Eye (tissue), 1 donor: ENCODE measurements around the gene CDH6.

Source experiments
- DNase-seq: peaks from one replicate; pipeline ENCODE4 v3.0.0-alpha.2; 2015

Gene CDH6

DNA sequence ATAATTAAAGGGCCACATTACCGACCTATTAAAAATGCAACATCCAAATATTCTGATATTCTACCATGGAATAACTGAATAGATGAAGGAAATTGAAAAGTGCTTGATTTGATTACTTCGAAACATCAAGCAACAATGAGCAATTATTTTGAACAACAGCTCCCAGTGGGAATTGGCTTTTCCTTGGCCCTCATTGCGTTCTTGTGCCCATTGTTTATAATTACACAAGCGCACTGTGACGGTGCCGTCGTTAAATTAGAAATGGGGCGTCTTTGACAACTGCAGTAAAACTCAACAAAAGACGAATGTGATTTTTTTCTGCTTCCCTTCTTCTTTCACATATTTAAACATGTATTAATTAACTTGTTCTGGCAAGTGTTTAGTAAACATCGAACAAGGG lies 61.6 kb downstream of the CDH6 start:
- DNase-seq = peak; percentile 64

DNA sequence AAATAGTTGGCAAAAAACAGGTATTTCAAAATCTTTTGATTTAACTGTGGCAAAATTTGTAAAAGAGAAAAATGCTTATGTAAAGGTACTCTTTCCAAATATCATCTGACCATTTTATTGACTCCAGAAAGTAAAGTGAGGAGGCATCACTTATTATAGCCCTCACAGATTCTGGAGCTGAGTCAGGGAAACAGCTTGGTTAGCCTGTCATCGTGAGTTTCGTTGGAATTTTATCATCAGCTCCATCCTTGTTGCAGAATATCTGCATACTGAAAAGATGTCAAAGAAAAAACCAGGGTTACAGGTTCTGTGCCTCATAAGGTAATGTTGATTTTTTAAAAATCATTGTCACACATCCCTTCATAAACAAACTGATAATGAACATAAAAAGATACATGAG lies 74.8 kb downstream of the CDH6 start:
- DNase-seq = no peak

DNA sequence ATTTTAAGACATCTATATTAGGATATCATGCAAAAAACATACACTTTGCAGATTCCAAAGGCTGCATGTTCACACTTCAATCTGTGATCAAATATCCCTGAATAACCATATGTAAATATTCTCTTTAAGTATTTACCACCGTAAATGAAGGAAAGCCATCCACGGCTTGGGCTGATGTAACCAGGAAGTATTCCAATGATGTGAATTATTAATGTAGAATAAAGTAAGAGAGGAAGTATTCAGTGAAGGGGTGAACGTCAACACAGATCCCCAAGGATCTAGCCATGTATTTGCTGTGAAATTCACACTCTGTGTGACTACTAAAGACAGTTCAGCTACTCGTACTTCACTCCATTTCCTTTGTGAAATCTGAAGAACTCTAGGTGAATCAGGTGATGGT lies 75.2 kb downstream of the CDH6 start:
- DNase-seq = peak; percentile 45

DNA sequence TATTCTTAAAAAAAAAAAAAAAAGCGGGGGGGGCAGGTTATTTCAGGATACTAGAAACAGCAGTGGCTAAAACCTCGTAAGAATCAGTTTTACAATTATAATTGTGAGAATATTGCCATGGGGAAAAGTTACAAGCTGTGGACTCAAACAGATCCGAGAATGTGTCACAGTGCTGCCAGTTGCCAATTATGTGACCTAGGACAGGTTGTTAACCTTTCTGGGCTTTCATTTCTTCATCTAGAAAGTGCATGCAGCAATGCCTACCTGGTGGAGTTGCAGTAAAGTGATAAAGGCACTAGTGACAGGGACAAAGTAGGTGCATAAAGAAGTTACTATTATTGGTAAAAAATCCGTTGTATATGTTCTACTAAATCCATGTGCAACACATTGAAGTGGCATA lies 75.8 kb downstream of the CDH6 start:
- DNase-seq = no peak

DNA sequence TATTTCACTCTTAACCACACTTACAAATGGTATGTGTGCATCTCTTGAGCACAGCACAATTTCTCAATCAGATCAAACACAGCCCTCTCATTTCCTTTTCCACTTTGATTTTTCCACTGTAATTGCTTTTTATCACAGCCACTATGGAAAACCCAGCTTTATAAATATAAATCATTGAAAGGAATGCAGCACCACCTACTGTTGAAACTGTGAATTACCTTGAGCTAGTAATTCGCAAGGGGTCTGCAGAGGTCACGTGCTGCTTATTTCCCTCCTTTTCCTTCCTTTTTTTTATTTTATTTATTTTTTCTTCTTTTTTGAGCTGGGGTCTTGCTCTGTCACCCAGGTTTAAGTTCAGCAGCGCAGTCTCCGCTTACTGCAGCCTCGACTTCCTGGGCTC lies 76.9 kb downstream of the CDH6 start:
- DNase-seq = peak; percentile 83

DNA sequence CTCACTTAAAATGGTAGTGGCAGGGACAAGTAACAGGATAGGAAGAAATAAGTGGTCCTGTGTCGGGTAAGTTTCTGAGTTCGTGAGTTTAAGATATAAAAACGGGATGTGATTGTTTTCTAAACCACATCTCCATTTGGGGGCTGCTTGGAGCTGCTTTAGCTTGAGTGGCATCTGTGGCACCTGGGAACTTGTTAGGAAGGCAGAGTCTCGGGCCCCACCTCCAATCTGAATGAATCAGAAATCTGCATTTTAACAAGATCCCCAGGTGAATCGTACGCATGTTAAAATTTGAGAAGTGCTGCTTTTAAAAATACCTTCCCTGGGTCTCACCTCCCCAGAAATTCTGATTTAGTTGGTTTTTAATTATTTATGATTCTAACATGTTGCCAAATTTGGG lies 78.1 kb downstream of the CDH6 start:
- no peak for DNase-seq

DNA sequence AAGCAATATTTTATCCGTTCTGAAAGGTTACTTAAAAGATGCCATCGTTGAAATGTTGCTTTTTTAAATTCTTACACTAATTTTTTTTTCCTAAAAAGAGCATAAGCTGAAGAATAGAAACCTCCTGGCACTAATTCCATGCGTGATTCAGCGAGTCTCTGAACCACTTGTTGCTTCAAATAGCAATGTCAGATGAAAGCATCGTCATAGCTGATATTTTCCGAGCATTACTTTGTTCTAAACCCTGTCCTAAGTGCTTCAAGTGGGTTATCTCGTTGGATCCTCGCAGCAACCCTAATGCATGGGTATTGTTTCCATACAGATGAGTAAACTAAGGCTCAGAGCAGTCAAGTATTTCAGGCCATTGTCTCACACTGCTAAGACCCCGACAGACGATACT lies 79.7 kb downstream of the CDH6 start:
- peak; percentile 45 for DNase-seq

DNA sequence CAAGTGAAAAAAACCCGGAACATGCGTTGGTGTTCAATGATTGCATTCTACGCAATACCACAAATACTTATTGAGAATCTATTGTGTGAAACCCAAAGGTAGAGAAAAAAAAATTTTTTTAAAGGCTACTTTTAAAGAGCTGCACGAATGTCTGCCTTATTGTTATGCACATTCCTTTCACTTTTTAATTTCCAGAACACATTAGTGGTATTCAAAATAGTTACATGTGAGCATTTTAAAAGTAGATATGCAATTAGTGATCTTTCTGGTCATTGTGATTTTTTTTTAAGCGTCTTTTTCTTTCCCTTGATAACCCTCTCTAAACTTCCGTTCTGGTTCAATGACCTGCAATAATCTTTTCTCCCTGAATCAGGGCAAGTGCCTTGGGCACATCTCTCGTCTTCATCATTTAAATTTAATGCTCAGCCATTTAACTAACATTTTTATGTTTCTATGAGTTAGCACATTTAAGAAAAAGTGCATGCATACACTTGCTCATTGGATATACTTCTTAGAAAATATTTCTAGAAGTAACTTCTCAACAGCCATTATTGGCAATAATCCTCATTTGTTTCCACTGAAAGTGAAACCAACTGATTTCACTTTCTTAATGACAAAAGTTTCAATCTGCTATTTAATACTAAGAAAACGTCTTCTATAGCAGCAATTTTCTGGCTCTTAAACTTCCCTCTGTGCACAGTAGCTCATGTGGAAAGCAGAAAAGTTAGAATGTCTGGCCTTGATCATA lies 80.3 kb downstream of the CDH6 start:
- DNase-seq = peak; percentile 69

DNA sequence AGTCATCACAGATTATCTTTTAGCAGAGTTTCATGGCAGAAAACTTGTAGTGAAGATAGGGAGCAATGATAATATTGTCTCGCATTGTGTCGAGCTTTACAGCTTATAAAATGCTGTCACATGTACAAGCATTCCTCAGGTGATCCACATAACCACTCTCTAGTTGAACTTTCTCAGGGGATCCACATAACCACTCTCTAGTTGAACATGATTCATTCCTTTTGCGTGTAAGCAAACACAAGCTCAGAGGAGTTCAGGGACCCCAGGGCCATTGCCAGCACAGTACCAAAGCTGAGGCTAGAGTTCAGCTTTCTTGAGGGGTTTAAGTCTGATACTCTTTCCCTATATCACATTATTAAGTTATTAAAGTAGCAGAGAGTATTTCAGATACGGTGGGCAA lies 86.7 kb downstream of the CDH6 start:
- DNase-seq = no peak

DNA sequence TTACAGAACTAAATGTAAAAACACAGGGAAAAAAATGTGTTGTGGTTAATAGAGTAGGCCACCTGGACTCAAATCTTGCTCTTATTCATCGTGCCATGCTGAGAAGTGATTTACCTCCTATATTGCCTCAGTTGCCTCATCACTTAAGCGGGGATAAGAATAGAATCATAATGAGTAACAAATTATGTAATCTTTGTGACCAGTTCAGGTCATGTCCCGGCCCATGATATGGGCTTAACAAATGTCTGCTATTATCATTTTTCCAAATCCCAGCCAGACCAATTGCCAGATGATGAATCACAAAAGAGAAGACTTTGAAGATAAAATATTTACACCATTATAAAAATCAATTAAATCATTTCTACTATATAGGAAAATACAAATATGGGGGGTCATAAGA lies 89.8 kb downstream of the CDH6 start:
- no peak for DNase-seq

DNA sequence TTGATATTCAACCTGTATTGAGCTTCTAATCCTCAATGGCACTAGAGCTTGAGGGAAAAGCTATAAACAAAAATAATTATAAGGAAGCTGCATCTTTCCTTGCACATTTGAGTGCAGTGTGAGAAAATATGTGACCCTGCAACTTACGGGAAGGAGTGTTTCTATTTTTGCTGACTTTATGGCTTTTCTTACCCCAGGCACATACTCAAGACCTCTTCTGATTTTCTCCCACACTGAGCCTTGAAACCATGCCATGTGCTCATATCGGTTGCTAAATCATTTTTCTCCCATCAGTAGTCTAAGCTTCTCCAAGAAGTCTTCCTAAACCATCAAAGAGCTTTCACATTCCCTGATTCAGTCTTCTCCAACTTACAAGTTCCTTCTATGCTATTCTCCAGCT lies 91.5 kb downstream of the CDH6 start:
- no peak for DNase-seq

DNA sequence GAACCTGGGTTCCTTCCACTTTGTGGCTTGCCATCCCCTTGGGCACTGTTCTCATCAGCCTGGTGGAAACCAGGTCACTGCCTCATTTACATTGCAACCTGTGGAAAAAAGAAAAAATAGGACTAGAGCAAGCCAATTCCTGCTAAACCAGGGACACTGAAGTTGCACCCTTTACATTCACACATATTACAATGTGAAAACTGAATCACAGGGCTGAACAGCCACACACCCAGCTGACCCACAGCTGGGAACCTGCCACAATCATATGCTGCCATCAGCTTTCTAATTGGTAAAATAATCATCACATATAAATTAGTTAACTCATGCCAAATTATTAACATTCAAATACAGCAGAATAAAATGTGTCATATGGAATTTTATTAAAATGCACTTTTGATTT lies 94.5 kb downstream of the CDH6 start:
- no peak for DNase-seq

DNA sequence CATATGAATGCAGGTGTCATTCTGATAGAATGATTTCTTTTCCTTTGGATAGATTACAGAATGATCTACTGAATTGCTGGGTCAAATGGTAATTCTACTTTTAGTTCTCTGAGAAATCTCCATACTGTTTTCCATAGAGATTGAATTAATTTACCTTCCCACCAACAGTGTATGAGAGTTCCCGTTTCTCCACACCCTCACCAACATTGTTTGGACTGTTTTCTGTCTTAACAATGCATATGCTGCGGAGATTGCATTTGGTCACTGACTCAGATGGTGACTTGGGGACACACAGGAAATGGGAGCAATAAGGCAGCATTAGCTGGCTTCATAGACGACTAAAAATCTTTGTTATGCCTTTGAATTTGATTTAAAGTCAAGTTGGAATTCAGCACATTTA lies 95.9 kb downstream of the CDH6 start:
- no peak for DNase-seq

DNA sequence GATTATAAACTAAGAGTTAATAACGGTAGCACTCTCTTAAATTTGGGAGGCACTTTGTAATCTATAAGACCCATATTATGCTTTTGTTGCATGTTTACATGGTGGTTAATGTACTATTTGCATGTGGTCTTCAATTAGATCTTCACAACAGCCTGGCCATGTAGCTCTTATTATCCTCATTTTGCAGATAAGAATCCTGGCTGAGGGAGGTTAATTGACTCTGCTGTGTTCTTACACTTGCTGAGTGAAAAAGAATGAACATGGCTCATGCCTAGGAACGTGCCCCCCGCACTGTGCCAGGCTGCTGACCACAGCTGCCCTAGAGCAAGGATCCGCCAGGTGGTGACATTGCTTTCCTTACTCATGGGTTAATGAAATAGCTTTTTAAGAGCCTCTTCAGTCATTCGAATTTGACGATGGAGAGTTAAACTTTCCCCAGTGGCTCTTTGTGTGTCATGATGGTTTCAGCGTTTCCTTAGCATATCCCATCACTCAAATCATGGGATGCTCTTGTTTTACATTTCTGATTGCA lies 97.9 kb downstream of the CDH6 start:
- DNase-seq = no peak

DNA sequence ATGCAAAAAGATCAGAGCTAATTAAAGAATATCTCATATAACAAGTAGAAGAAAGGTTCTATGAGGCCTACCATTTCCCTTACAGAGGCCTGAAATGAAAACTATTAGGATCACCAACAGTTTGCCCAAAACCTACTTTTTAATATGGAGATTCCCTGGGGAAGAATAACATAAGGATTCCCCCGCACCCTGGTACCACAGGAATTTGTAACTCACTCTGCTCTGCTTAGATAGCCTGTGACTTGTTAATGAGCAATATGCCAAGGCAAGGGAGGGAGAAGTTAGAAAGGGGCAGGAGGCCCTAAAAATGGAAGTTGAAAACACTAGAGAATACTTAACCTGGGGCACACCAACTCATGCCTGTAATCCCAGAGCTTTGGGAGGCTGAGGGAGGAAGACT lies 107.0 kb downstream of the CDH6 start:
- DNase-seq = no peak

DNA sequence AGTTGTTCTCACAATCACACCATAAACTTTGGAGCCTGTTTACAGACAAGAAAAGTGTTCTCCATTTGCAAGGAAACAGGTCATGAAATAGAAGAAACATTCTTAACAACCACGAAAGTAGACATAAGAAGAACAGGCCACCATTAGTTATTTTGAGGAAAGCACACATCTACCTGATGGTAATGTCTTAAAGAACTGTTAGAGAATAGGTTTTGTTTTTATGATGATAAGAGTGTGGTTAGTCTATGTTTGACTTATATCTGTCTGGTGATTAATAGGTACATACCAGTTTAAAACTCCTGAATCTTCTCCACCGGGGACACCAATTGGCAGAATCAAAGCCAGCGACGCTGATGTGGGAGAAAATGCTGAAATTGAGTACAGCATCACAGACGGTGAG lies 108.3 kb downstream of the CDH6 start:
- DNase-seq = no peak

DNA sequence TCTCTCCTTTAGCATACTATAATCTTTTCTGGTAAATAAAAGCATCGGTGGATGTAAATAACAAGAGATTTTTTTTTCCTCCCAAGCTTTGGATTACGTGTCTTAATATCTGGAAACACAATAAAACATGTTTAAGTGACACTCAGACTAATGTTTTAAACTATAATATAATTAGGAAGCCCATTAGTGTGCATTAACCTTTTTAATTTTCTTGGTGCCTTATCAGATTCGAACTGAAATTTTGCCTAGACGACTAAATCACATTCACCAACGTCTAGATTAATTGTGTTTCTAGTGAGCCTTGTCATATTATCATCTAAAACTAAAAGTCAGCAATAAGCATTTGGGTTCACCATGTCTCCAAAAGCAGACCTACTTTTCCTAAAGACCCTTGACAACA lies 110.2 kb downstream of the CDH6 start:
- no peak for DNase-seq

DNA sequence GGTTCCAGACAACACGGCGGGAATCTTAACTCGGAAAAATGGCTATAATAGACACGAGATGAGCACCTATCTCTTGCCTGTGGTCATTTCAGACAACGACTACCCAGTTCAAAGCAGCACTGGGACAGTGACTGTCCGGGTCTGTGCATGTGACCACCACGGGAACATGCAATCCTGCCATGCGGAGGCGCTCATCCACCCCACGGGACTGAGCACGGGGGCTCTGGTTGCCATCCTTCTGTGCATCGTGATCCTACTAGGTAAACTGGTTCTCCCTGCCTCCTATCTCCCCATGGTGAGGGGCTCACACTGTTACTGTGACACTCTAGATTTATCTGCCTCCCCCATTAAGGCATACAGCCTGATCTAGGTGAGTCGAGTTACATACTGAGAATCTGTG lies 124.2 kb downstream of the CDH6 start:
- no peak for DNase-seq

DNA sequence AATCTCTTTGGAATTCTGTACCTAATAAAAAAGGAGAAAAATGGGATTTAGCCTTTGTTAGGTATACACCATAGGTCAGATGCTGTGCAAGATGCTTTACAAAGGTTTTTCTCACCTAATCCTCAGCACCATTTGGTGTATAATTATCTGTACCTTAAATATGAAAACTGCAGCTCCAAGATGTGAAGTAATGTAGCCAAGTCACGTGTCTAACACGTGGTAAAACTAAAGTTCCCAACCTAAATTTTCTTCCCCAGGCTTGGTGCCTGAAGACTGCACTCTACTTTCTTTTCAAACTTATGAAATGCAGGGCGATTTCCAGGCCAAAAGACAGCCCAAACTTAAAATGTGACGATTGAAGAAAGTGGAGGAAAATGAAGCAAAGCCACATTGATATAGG lies 125.8 kb downstream of the CDH6 start:
- no peak for DNase-seq

DNA sequence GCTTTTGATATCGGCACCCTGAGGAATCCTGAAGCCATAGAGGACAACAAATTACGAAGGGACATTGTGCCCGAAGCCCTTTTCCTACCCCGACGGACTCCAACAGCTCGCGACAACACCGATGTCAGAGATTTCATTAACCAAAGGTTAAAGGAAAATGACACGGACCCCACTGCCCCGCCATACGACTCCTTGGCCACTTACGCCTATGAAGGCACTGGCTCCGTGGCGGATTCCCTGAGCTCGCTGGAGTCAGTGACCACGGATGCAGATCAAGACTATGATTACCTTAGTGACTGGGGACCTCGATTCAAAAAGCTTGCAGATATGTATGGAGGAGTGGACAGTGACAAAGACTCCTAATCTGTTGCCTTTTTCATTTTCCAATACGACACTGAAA lies 129.5 kb downstream of the CDH6 start:
- peak; percentile 50 for DNase-seq

DNA sequence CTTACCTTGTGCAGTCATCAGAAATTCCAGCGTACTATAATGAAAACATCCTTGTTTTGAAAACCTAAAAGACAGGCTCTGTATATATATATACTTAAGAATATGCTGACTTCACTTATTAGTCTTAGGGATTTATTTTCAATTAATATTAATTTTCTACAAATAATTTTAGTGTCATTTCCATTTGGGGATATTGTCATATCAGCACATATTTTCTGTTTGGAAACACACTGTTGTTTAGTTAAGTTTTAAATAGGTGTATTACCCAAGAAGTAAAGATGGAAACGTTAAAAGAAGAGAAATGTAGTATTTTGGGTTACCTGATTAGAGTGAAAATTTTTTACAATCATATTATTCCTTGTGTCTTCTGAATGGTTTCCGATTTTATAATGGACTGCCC lies 131.4 kb downstream of the CDH6 start:
- DNase-seq = no peak

DNA sequence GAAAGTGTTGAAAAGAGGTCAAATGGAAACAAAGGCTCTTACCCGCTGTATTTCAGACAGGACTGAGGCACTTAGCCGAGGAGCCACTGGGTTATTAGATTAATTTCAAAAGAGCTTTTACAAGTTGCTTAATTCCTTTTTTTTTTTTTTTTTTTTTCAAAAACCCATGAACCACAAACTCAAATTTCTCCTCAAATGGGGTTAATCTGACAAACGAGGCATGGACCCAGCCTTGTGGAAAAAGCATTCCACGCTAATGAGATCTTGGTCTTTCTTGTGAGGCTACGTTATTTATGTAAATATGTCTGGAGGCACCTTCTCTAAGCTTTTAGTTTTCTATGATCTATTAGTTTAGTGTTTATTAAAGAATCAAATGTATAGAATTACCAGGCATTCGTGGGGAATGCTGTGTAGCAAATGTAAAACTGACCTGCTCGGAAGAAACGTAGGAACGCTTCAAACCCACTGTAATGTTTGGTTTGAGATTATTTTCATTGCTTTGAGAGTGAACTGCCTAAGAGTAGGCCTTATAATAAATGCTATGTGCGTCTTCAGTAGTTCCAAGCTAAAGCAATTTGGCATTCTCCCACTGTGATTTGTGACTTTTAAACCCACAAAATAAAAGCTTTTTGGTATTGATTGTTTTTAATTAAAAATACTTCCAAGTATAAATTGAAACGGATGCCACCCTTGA lies 134.7 kb downstream of the CDH6 start:
- peak; percentile 92 for DNase-seq

DNA sequence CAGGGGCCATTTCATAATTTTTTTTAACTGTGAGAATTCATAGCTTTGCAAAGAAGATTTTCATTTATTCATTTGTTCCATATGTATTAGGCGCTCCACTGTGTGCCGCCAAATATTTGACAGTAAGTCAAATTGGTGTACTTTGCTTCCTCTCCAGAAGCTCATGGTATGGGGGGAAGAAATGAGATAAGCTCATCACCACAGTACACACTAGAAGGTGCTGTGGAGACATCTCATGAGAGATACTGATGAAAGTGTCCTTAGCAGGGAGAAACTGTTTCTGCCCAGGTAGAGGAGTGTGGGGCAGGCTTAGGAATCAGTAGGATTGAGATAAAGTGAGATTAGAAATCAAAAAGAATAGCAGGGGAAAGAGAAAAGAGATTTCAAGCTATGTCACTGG lies 136.2 kb downstream of the CDH6 start:
- DNase-seq = no peak

DNA sequence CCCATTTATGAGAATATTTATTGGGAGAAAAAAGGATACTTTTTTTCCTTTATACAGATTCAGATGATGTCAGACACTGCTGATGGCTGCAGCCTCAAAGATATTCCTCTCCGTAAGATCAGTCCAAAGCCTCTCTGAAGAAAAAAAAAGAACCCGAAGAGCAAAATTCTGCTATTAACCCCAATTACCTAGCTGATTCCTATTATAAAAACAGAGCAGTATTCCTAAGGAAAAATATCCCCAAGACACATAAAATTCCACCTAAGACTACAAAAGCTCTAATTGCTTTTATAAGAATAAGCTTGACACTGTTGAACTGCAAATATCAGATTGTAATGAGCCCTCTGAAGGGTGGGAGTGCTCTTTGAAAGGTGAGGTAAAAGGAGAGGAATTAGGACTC lies 138.7 kb downstream of the CDH6 start:
- no peak for DNase-seq

DNA sequence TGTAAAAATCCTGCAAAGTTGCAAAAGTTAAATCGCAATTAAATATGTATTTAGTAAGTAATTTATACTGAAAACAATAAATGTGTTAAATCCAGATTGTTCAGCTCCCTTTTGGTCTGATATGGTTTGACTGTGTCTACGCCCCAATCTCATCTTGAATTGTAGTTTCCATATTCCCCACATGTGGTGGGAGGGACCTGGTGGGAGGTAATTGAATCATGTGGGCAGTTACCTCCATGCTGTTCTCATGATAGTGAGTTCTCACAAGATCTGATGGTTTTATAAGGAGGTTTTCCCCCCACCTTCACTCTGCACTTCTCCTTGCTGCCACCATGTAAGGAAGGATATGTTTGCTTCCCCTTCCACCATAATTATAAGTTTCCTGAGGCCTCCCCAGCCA lies 140.0 kb downstream of the CDH6 start:
- no peak for DNase-seq
